Mucosa of stomach (tissue), 1 donor: ENCODE data around the gene GRIK1.

Experiments used
- H3K27me3 ChIP-seq: one replicate; pipeline ENCODE4 v1.7.0; 2013; ENCODE audit warnings: mild to moderate bottlenecking, low read length; ENCODE audit not compliant: control insufficient read depth, insufficient read depth
- H3K36me3 ChIP-seq: one replicate; pipeline ENCODE4 v1.7.0; 2013; ENCODE audit warnings: low read length; ENCODE audit not compliant: control insufficient read depth, insufficient read depth
- H3K4me1 ChIP-seq: one replicate; pipeline ENCODE4 v1.7.0; 2013; ENCODE audit warnings: mild to moderate bottlenecking, low read length; ENCODE audit not compliant: control insufficient read depth, insufficient read depth
- H3K4me3 ChIP-seq: one replicate; pipeline ENCODE4 v1.7.0; 2013; ENCODE audit warnings: low read length
- H3K9ac ChIP-seq: one replicate; pipeline ENCODE4 v1.7.0; 2013; ENCODE audit warnings: mild to moderate bottlenecking, low read length, moderate library complexity
- H3K9me3 ChIP-seq: one replicate; pipeline ENCODE4 v1.7.0; 2013; ENCODE audit warnings: mild to moderate bottlenecking, low read length, moderate library complexity; ENCODE audit not compliant: control insufficient read depth
- donor health status: Pancreatic carcinoma.

GRIK1 gene

DNA sequence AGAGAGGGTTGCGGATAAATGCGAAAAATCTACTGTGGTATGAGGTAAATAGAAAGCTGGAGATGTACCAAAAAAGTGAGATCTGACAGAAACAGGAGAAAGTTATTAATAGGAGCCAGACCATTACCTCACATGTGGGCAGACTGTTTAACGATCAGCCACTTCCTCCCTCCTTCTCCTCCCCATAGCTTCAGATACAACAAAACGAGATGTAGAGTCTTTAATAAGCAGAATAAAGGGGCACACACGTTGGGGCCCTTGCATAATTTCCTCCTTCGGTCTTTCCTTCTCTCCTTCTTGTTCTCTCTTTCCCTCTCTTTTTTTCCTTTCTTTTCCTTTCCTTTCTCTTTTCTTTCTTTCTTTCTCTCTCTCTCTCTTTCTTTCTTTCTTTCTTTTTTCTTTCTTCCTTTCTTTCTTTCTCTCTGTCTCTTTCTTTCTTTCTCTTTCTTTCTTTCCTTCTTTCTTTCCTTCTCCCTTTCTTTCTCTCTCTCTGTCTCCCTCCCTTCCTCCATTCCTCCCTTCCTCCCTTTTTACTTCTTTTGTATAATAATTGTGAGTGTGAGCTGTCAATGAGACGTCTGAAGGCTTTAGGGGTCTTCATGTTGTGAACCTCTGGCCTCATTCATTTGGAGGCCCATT lies 242.1 kb downstream of the GRIK1 start:
- Histone ChIP-seq H3K9ac (no peak overlapping the region), H3K27me3 (peaks cover 4% of the 10 kb centered on the region), H3K9me3 (no peaks in the 10 kb centered on the region), H3K4me1 (no peaks in the 10 kb centered on the region), H3K36me3 (no peaks in the 10 kb centered on the region), H3K4me3 (no peak overlapping the region)

DNA sequence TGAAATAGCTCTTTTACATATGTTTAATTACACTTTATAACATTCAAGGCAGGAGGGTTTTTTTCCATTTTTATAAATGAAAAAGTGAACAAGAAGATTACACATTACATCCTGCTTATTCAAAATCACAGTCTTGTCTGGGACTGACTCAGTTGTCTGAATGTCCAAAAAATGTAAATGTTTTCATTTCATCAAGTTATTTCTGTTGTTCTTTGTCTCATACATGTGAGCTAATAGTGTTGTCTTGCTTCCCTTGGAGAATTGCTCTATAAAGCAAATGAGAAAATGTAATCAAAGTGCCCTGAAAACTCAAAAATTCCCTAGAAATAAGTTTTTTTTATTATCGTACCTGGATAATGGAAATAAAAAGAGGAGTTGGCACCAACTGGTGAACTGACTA lies 242.9 kb downstream of the GRIK1 start:
- Histone ChIP-seq H3K4me3 (no peak overlapping the region), H3K27me3 (peaks cover 4% of the 10 kb centered on the region)

DNA sequence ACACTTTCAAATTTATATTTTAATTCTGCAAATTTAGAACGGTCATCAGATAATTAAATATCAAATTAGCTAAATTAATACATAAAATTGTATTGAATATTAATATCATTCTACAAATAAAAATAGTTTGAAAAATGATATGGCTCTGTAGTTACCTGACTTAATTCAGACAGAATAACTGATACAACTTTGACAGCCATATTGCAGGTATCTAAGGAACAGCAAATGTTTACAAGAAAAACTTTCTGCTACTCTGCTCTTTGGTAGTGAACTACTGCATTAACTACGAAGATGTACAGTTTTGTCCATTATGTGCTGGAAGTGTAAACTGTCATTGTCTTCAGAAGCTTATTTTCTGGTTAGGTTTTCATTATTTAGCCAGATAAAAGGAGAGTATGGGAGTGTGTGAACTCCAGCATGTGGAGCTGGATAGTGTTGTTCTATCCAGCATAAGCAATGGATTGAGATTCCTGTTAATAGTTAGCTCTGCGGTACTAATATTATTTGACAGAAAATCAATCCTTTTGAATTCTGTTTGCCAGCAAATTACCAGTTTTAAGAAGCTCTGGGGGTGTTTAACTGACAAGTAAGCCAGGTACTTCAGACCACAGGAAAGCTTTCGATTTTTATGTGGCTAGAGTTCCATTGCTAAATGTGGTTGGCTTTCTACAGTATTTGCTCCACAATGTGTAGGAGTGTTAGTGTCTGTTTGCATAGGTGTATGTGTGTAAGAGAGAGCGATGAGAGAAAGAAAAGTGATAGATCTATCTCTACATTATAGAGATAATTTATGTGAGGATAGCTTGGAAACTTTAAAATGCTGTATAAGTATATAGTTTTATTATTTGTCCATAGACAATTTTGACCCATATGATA lies 247.9 kb downstream of the GRIK1 start:
- H3K4me1 ChIP-seq, result no peaks in the 10 kb centered on the region
- H3K9ac ChIP-seq, result no peak overlapping the region
- H3K27me3 ChIP-seq, result peaks cover 4% of the 10 kb centered on the region
- no peaks in the 10 kb centered on the region for H3K36me3 ChIP-seq
- no peaks in the 10 kb centered on the region for H3K9me3 ChIP-seq
- no peak overlapping the region for H3K4me3 ChIP-seq

More for the DNA sequence above, 242.9 kb downstream of the GRIK1 start:
- no peaks in the 10 kb centered on the region for H3K36me3 ChIP-seq
- no peaks in the 10 kb centered on the region for H3K9me3 ChIP-seq
- no peak overlapping the region for H3K9ac ChIP-seq
- no peaks in the 10 kb centered on the region for H3K4me1 ChIP-seq

DNA sequence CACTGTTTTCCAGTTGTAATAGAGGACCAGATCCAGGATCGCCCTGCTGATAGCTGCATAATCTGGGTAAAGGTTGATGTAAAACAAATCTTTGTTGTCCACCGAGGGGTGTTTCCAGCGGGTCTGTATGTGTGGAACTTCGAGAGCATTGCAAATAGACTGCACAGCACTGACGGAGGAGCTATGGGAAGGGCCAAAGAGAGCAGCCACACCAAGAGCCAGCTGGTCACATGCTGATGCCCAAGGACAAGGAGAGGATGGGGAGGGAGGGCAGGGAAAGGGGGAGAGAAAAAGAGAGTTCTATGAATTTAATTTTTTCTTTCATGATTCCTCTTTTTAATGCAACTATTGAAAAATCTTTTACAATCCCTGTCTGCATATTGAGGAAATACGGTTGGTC lies 250.0 kb downstream of the GRIK1 start:
- H3K4me3 ChIP-seq, result no peak overlapping the region
- no peaks in the 10 kb centered on the region for H3K36me3 ChIP-seq
- no peaks in the 10 kb centered on the region for H3K4me1 ChIP-seq
- H3K9ac ChIP-seq, result no peak overlapping the region
- peaks cover 4% of the 10 kb centered on the region for H3K27me3 ChIP-seq
- H3K9me3 ChIP-seq, result no peaks in the 10 kb centered on the region

DNA sequence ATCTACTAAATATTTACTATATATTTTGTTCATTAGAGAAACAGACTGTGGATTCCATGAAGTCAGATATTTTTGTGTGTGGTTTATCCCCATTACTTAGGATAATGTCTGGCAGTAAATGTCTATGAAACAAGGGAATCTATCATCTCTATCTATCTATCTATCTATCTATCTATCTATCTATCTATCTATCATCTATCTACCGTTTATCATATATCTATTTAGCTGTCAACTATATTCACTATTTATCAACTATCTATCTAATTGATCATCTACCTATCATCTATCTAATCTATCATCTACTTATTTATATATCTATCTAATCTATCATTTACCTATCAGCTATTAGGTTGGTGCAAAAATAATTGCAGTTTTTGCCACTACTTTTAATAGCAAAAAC lies 255.7 kb downstream of the GRIK1 start:
- H3K4me3 ChIP-seq, result no peak overlapping the region
- no peaks in the 10 kb centered on the region for H3K27me3 ChIP-seq
- H3K9ac ChIP-seq, result no peak overlapping the region
- H3K36me3 ChIP-seq, result no peaks in the 10 kb centered on the region
- H3K4me1 ChIP-seq, result no peaks in the 10 kb centered on the region
- no peaks in the 10 kb centered on the region for H3K9me3 ChIP-seq

DNA sequence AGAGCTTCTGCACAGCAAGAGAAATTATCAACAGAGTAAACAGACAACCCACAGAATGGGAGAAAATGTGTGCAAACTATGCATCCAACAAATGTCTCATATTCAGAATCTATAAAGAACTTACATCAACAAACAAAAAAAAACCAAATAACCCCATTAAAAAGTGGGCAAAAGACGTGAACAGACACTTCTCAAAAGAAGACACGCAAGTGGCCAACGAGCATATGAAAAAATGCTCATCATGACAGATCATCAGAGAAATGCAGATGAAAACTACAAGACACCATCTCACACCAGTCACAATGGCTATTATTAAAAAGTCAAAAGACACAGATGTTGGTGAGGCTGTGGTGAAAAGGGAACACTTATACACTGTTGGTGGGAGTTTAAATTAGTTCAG lies 257.0 kb downstream of the GRIK1 start:
- Histone ChIP-seq H3K27me3 (no peaks in the 10 kb centered on the region), H3K9me3 (no peaks in the 10 kb centered on the region), H3K4me3 (no peak overlapping the region), H3K36me3 (no peaks in the 10 kb centered on the region), H3K9ac (no peak overlapping the region), H3K4me1 (no peaks in the 10 kb centered on the region)

DNA sequence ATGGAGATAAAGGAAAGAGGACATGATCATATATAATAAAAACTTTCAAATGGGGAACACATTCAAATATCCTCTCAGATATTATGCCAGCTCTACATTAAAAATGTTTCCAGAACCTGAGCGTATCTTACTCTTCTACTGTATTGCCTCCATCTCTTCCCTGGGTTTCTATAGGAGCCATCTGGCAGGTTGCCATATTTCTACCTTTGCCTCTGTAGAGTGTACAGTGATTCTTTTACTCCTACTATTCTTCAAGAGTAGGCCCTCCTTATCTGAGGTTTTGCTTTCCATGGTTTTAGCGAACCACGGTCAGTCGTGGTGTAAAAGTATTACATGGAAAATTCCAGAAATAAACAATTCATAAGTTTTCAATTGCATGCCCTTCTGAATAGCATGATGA lies 259.5 kb downstream of the GRIK1 start:
- Histone ChIP-seq H3K9ac (no peak overlapping the region), H3K27me3 (no peaks in the 10 kb centered on the region), H3K4me1 (no peaks in the 10 kb centered on the region), H3K4me3 (no peak overlapping the region), H3K9me3 (no peaks in the 10 kb centered on the region), H3K36me3 (no peaks in the 10 kb centered on the region)

DNA sequence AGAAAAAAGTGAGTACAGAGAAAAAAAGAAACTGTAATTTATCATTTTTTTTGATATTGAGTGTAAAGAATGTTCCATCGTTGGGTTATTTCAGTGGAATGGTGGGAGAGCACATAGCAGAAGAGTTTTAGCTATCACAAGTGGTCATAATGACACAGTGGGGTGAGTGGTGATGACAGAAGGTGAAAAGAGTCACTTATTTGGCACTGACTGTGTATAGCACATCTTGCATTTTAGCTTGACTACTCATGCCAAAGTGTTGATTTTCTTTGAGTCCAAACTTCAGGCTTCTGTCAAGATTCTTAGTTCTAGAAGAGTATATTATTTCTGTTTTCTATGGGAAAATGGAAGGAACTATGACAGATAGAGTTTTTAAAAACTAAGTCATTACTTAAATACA lies 261.2 kb downstream of the GRIK1 start:
- Histone ChIP-seq H3K36me3 (no peaks in the 10 kb centered on the region), H3K4me3 (no peak overlapping the region), H3K4me1 (no peaks in the 10 kb centered on the region), H3K9ac (no peak overlapping the region), H3K9me3 (no peaks in the 10 kb centered on the region), H3K27me3 (no peaks in the 10 kb centered on the region)

DNA sequence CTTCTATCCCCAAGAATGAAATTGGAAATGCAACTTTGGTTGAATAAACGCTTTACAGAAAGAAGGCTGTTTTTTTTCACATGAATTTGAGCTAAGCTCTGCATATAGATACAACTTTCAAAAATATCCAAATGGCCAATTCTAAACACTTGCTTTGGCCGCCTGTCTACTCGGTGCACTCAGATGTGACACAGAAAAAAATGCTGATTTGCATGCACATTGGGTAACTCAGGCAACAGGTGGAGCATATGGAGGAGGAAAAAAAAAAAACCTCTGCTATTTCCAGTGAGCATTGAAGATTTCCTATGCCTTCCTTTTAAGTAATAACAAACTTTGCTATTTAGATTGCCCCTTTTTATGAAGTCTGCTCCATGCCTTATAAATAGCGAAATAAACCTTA lies 262.5 kb downstream of the GRIK1 start:
- no peaks in the 10 kb centered on the region for H3K9me3 ChIP-seq
- H3K27me3 ChIP-seq, result no peaks in the 10 kb centered on the region
- H3K4me3 ChIP-seq, result no peak overlapping the region
- no peaks in the 10 kb centered on the region for H3K4me1 ChIP-seq
- no peaks in the 10 kb centered on the region for H3K36me3 ChIP-seq
- H3K9ac ChIP-seq, result no peak overlapping the region

DNA sequence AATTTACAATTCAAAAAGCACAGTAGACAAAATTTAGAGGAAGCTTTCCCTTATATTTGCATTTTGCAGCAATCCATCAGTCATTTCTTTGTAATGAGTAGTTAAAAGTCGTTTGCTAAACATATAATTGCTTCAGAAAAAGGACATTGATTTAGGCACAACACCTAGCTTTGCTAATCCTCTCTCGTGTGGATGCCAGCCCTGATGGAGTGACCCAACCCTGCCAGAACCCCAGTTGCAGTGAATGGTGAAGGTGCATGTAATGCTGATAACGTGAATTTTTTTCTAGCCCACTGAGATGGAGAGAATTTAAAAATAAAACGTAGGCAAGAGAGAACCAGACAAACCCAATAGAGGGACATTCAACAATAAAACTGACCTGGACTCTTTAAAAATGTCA lies 263.4 kb downstream of the GRIK1 start:
- no peaks in the 10 kb centered on the region for H3K9me3 ChIP-seq
- H3K36me3 ChIP-seq, result no peaks in the 10 kb centered on the region
- H3K27me3 ChIP-seq, result no peaks in the 10 kb centered on the region
- no peaks in the 10 kb centered on the region for H3K4me1 ChIP-seq
- no peak overlapping the region for H3K9ac ChIP-seq
- no peak overlapping the region for H3K4me3 ChIP-seq

DNA sequence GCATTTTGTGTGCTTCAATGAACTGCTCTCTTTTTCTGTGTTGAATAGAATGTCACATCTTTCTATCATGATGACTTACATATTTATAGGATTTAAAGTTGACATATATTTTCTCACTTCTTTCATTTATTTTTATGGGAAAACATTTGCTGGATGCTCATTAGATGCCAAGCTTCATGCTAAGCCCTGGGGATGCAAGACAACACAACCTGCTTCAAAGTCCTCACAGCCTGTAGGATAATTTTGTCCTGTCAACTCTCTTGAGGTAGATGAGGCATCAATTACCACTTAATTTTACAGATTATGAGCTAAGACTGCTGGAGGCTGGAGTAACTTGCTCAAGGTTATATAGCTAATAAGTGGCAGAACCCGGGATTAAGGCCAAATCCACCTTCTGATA lies 264.3 kb downstream of the GRIK1 start:
- H3K36me3 ChIP-seq, result no peaks in the 10 kb centered on the region
- no peak overlapping the region for H3K9ac ChIP-seq
- no peaks in the 10 kb centered on the region for H3K27me3 ChIP-seq
- no peak overlapping the region for H3K4me3 ChIP-seq
- H3K9me3 ChIP-seq, result no peaks in the 10 kb centered on the region
- H3K4me1 ChIP-seq, result no peaks in the 10 kb centered on the region

DNA sequence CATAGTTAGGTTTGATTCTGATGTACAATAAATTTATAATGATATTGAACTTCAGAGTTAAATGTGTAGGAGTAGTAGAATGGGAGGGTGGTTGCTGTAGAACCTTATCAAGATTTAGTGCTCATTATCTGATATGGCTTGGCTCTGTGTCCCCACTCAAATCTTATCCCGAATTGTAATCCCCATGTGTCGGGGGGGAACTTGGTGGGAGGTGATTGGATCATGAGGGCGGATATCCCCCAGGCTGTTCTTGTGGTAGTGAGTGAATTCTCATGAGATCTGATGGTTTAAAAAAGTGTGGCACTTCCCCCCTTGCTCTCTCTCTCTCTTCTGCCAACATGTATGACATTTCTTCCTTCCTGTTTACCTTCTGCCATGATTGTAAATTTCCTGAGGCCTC lies 265.5 kb downstream of the GRIK1 start:
- Histone ChIP-seq H3K9me3 (no peaks in the 10 kb centered on the region), H3K36me3 (no peaks in the 10 kb centered on the region), H3K4me3 (no peak overlapping the region), H3K9ac (no peak overlapping the region), H3K4me1 (no peaks in the 10 kb centered on the region), H3K27me3 (no peaks in the 10 kb centered on the region)
